Suppressor macrophage (primary cell): ENCODE measurements around the gene KLF6.

Source experiments
- DNase-seq, 4 experiments: peaks; one replicate each; pipeline ENCODE4 v3.0.0-alpha.2; 2020 to 2022

The KLF6 gene

DNA sequence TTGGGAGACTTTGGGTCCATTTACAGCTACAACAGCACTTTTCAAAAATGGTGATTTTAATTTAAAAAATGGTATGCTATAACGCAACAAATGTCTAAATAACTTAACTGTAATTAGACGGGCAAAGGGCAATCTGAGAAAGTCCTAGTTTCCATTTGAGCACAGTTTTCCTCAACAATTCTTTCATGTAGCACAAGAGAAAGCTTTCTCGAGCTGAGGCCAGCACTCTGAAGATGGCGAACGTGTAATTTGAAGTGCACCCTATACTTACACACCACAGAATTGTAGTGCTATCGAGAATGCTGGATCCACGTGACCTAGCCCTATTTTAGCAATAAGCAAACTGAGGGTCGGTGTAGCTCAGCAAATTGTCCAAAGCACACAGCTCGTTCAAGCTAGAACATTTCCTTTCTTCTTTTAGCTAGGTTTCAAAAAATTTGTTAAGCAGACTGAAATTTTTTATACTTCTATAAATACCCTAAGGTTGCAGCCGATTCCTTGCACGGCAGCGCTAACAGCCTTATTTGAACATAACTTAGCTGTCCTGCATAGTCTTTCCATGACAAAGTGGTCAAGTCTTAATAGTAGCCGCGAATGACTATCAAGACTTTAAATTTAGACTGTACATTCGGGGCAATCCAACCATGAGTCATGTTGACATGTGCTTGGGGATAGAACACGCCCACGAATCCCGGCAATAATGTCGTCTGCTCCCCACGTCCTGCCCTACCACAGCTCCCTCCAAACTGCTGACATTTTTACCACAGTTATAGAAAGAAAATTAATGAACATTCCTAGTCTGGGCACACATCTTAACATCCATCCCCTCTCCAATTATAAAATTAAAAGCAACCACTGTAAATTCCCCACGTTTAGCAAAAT, 10.0 kb downstream of the KLF6 start:
- DNase-seq: peak; percentile 72 to 86 (median 80)

DNA sequence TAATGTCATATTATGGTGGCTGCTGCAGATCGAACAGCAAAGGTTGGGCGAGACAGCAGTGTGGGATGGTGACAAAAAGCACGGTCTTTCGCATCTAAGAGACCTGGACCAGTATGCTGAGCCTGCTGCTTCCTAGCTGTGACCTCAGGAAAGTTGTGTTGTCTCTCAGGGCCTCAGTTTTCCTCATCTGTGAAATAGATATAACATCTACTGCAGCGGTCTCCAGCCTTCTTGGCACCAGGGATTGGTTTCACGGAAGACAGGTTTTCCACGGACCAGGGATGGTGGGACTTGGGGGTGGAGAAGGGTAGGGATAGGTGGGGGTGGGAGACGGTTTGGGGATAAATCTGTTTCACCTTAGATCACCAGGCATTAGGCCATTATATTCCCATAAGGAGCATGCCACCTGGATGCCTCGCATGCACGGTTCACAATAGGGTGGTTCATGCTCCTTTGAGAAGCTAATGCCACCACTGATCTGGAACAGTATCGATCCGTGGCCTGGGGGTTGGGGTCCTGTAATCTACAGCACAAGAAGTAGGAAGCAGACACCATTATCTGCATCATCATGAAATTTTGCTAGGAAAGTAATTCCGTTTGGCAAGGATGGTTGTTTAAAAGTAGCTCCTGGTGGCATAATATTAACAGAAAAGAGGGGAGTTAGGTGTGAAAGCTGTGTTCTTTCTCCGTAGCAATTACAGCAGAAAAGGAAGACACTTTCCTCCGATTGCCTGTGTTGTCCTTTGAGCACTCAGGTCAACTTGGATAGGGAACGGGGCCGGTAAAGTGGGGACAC, 10.8 kb downstream of the KLF6 start:
- DNase-seq: peak in 1 of 4 experiments; percentile 25

DNA sequence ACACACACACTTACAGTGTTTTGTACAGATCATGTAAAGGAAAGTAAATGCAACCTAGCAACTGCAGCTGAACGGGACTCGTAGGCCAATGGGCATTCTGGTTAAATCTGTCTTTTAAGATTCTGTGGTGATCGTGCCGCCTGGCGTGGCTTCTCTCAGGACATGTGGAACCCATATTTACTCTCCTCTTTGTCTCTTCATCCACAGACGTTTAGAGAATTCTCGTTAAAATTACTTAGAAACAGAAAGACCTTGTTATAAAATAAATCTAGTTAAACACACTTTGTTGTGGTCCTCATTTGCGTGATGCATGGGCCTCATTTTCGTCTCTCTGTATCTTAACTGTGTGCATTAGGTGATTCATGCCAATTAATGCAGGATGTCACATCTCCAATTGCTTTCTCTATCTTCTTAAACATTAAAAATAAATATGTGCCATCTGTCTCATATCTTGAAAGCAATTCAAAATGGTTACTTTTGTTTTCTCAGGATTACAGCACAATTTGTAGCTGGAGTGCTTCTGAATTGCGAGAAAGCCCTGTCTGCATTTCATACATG, 11.5 kb downstream of the KLF6 start:
- no peak for DNase-seq

DNA sequence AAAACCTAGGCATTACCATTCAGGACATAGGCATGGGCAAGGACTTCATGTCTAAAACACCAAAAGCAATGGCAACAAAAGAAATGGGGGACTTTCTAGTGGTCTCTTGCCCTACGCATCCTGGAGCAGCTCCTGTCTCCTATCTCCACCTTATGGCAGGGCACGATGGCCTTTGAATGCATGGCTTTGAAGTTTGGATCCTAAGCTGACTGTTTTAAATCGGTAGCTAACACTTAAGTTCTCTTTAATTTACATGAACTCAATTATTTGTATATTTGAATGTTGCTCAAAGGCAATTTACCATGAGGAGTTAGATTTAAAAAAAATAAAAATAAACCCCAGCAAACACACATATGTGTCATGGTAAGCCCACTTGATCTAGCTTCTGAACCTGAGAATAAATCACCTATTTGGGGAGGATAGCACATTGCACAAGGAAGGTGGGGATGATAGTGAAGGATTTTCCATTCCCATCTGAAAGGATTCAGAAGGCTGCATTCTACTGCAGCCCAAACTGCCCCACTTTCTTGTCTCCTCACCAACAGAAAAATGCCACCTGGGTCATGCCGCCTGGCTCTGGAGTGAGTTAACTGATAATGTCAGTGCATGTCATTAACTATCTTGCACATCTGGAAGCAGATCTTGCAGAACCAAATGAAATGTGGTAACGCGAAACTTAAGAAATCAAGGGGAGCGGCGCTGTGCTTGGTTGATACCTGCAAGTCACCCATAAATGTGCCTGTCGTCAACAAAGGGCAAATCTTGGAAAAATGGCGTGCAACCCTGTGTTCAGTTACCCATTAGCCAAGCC, 12.4 kb downstream of the KLF6 start:
- DNase-seq: no peak

DNA sequence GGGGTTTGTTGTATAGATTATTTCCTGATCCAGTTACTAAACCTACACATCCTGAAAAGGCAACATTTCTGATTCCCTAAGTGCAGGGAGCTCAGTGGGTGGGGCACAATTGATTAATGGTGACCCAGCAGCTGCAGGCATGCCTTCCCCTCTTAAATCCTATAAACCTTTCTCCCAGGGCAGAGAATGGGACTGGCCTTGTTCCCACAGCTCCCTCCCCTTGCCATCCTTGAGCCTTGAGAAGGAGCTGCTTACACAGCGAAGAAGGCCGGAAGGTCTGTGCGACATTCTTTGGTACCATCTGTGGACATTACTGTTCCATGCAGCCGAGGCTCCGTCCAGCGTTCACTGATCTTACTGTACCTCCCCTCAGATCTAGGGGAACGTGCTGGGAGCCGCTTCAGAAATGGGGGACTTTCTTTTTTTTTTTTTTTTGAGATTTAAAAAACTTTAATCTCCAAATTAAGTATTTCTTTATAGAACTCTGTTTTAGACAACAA, 14.3 kb downstream of the KLF6 start:
- no peak for DNase-seq

DNA sequence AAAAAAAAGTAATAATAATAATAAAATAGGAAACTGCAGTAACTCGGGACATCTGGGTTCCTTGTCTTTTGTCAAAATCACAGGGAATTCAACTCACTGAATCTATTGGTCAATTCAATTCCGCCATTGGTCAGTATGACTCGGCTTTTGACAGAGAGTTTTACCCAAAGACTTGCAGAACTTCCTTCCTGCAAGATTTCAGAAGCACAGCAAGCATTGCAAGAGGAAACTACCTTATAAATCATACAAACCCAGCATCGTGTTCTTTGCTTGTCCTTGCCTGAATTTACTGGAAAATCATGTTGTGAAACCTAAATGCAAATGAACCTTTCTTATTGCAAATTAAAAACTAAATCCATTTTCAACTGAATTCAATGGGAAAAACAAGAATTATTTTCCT, 15.5 kb downstream of the KLF6 start:
- peak; percentile 54 to 85 (median 76) for DNase-seq

DNA sequence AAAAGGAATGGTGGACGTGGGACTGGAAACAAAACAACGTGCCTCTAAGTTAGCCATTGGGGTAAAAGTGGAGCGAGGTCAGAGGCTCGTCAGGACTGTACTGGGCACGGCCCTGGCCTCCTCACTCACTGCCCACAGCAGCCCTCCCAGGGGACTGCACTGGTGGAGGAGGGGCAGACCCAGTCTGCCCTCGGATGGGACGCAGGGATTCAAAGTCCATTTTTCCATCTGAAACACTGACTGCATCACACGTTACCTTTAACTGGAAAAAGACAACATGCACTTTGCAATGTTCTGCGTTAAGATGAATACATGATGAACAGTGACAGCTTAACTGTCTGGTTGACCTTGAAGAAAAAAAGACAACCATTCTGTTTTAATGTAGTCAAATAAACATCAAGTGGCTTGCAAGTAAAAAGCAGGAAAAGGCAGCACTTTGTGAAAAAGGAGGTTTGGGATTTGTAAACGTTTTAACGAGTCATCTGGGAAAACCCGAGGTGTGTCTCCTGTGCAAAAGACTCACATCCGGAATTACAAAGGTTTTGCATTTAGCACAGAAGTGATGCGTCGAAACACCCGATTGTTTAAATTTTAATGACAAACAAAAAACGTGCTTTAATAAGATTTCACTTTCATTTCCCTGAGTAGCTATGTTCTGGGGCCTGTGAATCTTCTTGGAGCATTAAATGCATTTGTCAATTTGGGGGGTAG, 18.8 kb downstream of the KLF6 start:
- DNase-seq: no peak

DNA sequence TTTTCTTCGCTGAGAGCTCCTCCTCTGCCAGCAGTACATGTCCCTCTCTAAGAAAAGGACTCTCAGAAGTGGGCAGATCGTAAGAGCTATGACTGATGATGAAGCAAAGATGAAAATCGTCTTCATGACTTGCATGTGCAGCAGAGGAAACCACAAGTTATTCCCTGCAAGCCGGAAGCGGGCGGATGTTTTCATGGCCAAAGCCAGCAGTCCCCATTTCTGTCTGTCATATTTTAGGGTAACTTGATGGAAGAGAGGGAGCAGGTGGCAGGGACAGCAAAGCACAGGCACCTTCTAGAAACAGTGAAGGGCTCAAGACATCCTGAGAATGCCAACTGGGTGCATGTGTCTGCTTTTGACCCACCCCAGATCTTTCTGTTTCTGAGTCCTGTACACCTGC, 19.9 kb downstream of the KLF6 start:
- DNase-seq: peak; percentile 58 to 81 (median 71)

DNA sequence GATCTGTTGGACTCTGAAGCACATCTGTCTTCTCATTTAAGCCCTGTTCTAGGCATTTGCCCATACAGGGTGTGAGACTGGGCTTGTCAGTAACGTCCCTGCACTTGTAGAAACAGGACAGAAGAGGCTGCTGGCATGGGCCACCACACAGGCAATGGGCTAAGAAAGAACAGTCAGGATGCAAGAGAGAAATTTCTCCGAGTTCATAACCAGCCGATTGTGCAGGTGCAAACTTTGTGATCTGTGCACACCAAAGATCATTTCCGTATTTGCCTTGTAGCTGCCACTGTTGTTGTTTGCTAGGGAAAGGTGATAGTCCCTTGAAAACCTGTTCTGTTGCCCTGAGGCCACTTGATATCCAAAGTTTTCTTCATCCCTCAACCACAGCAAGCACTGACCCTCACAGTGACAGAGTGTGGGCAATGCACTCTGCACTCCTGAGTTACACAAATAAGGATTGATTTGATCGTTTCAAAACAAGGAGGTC, 20.3 kb downstream of the KLF6 start:
- no peak for DNase-seq

DNA sequence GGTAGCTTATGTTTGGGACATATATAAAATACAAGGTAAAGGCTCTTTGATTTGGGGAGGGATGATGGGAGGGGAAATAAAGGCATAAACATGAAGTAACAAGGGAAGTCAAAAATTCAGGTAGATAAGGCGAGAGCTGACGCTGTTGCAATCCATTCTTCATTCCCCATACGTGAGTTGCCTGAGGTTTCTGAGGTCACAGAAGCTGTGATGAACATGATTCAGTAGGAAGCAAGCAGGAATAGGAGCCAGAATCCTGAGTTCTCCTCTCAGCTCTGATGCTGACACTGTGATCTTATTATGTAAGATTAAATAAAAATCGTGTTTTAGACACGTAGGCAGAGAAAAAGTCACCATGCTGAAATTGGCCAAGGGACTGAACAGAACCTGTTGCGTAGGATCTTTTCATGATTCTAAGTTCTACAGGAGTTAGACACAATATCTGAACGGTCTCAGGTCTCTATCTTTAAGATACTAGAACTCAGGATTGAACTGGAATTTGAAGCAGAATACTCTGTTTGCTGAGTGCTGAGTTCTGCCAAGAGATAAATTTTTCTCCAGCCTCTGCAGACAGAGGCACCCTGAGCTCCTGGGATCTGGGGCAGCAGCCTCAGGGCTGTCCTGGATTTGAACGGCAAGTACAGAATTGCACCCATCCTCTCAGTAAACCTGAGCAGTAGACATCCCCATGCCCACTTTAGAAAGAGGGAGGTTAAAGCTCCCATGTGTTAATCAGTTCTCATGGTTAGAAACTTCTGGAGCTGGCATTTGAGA, 21.0 kb downstream of the KLF6 start:
- DNase-seq: no peak

DNA sequence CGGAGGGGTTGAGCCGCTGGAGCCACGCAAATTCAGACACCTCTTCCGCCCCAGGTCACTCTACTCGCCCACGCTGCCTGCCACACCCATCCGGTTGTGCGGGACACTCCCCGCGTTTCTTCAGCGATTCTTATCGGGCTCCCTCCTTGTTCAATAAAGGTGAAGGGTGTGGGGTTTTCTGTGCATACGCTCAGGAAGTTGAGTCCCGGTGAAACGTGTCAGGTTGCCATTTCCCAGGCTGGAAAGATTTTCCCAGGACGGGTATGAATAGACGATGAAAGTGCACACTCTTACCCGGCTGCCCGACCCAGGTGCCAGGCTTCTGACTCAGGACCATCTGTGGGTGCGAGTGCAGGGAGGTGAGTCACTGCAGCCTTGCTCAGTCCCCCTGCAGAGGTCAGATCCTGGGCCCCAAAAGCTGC, 22.0 kb downstream of the KLF6 start:
- no peak for DNase-seq

DNA sequence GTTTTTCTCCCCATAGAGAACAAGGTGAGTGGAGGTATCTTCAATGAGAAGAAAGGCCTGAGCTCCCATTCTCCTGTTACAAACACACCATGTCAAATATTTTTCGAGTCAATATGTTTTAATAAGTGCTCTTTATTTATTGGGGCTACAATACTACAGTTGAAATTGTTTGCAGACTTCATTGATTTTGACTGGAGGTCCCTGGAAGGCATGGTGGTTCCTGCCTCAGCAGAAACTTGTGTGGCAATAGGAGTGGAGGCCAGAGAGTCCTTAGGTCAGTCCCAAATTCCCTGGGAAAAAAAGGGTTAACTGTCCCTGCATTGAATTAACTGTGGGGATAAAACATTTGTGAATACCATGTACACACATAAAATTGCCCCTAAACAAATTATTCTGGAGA, 22.7 kb downstream of the KLF6 start:
- no peak for DNase-seq

DNA sequence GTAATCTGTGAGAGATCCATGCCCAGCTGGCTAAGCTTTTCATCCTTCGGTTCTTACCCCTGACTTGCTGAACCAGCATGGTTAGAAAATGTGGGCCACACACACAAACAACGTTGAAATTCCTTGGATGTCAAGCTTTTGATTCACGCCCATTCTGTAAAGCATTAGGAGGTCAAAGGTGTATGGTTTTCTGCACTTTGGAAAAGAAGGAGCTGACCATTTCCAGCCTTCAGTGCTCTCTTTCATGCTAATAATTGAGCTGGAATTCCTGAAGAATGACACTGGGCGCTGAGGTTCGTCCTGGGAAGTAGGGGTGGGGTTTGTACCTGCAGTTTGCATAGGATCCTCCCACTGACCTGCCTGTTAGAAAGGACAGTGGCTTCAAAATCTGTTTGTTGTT, 23.1 kb downstream of the KLF6 start:
- DNase-seq: no peak

DNA sequence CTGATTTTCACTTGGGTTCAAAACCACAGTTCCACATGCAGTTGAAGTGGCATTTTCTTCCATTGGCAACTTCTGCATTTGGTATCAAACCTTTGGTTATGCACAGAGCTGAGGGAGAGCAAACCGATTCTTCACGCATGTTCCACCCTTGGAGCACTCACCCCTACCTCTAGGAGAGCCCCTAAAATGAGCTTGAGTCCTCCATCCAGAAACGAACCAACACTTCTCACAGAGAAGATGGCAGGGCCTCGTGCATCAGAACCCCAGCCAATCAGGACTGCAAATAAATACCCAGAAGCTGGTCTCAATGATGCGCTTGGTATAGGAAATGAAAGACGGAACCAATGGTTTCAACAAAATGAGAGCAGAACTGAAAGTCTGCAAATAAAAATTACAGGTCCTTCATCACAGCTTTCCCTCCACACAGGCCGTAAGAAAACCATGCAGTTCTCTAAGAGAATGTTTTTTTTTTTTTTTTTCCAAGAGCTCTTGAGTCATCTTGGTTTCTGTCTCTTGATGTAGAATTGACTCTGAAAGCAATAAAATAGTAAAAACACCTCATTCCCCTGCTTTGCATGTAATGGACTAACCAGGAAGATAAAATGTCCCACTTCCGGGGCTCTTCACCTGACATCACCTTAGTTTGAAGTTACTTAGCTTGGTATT, 23.9 kb downstream of the KLF6 start:
- DNase-seq: peak; percentile 50 to 82 (median 68)

DNA sequence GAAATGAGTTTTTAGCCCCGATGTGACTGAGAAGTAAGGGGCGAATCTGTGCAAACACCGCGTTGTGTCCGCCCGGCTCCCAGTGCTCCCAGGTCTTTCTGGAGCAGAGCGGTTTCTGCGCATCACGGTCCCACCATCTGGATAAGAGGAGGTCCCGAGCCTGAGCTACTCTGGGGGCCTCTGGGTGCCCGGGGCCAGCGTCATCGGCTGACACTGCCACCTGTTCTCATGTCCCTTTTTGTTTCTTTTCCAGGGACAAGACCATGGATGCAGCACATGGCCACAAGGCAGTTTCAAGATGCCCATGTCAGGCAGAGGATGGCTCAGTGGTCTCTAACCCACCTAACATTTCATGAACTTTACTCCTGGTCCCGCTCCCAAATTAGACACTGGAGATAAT, 24.9 kb downstream of the KLF6 start:
- DNase-seq: no peak

DNA sequence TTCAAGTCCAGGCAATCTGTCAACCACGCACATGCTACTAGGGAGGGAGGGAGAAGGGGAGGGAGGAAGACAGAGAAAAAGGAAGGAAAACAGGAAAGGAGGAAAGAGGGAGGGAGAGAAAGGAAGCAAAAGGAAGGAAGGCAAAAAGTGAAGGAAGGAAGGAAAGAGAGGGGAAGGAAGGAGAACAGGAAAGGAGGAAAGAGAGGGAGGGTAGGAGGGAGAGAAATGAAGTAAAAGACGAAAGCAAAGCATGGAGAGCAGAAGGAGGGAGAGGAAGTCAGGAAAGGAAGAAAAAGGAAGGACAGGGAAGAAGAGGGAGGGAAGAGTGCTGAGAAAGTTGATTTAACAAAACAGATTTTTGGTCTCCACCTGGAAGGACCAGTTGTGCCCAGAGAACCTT, 25.6 kb downstream of the KLF6 start:
- DNase-seq: no peak

DNA sequence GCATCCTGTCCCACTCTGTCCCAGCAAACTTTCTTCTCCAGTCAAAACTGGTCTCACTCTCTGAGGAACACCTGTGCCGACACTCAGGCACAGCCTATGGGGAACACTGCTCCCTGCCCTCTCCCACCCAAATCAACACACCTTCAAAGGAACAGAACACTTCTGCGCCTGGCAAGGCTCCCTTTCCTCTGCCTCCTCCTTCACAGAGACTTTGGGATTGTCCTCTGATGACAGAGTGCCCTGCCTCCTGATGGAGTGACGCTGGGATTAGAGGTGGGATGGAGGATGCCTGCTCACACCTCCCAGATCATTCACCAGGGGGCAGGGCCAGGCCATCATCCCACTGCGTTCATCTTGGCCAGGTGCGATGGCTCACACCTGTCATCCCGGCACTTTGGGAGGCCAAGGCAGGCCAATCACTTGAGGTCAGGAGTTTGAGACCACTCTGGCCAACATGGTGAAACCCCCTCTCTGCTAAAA, 26.5 kb downstream of the KLF6 start:
- no peak for DNase-seq

DNA sequence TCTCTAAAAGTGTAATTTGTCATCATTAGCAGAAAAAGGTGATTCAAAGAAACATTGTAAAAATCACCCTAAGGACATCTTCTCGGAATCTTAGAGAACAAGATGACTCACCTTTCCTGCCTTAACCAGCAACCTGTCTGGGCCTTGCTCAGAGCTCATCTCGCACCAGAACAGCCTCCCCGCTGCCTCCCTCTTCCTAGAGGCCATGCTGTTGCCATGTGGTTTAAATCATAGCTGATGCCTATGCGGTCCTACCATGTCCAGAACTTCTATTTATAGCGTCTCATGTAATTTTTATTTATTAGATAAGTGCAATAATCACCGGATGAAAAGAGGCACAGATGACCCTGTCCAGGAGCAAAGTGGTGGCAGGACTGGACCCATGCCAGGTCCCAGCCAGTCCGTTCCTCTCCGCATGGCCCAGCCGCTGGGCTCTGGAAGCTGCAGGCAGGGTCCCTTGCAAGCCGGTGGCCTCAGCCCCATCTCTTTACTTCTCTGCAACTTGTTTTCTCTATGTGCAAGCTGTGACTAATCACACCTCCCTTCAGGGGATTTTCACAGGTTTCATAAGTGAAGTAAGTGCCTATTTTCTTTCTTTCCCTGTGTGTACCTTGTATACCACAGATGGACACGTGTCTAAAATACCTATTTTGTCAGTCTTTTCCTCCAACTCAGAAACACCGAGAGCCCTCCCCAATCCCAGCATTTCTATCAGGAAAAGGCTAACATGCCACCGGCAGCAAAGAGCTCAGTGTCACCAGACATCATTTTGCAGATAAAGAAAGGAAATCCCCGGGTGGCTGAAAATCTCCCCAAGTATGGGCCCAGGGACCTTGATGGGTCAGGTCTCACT, 27.1 kb downstream of the KLF6 start:
- DNase-seq: no peak

DNA sequence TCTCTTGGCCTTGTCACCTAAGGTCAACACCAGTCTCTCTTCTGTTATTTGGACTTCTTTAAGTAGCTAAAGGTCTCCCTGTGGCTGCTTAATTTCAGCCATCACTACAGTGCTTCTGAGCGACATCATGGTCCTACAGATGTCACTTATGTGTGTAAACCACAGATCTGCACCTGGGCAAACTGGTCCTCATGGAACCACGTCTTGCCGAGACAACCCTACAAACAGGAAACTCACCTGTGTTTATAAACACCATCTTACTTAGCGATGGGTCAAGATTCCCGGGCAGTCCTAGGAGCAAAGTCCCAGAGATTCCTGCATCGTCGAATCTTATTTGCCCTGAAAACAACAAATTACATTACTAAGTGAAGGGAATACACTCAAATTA, 27.8 kb downstream of the KLF6 start:
- DNase-seq: no peak
